ENCODE measurements around the gene EXD1.

EXD1 gene

GRCh38 chr15:41194444-41194843, 36.1 kb downstream of the EXD1 start:
- no peak overlapping the region for H3K4me3 ChIP-seq (ENCODE audit: low read depth, low read length)
- no peak for TF ChIP-seq CTCF (IDR thresholded peaks at IDR 0.05; ENCODE audit: low read depth, low read length)
- DNase-seq, result no peak
- no peaks in the 10 kb centered on the region for H3K9me3 ChIP-seq
- no peaks in the 10 kb centered on the region for H3K27me3 ChIP-seq
- no peaks in the 10 kb centered on the region for H3K36me3 ChIP-seq
- H3K4me1 ChIP-seq, result no peaks in the 10 kb centered on the region

- H3K27me3 ChIP-seq, result no peaks in the 10 kb centered on the region
- no peaks in the 10 kb centered on the region for H3K36me3 ChIP-seq
- TF ChIP-seq CTCF (IDR thresholded peaks at IDR 0.05; ENCODE audit: low read depth, low read length), result no peak
- no peak for DNase-seq
- H3K4me3 ChIP-seq (ENCODE audit: low read depth, low read length), result no peak overlapping the region
- no peaks in the 10 kb centered on the region for H3K9me3 ChIP-seq
- H3K4me1 ChIP-seq, result no peaks in the 10 kb centered on the region
Measured at GRCh38 chr15:41183581-41183980, 47.0 kb downstream of the EXD1 start.

GRCh38 chr15:41182266-41182665, 48.3 kb downstream of the EXD1 start:
- H3K4me1 ChIP-seq, result no peaks in the 10 kb centered on the region

GRCh38 chr15:41180206-41180789, 50.3 kb downstream of the EXD1 start:
- H3K4me1 ChIP-seq, result no peaks in the 10 kb centered on the region
- no peak overlapping the region for H3K4me3 ChIP-seq (ENCODE audit: low read depth, low read length)
- H3K36me3 ChIP-seq, result no peaks in the 10 kb centered on the region
- no peak for TF ChIP-seq CTCF (IDR thresholded peaks at IDR 0.05; ENCODE audit: low read depth, low read length)
- H3K9me3 ChIP-seq, result no peaks in the 10 kb centered on the region
- DNase-seq, result no peak
- H3K27me3 ChIP-seq, result no peaks in the 10 kb centered on the region

More at GRCh38 chr15:41182266-41182665, 48.3 kb downstream of the EXD1 start:
- H3K4me3 ChIP-seq (ENCODE audit: low read depth, low read length), result no peak overlapping the region
- no peak for TF ChIP-seq CTCF (IDR thresholded peaks at IDR 0.05; ENCODE audit: low read depth, low read length)
- no peak for DNase-seq
- no peaks in the 10 kb centered on the region for H3K9me3 ChIP-seq
- no peaks in the 10 kb centered on the region for H3K27me3 ChIP-seq
- H3K36me3 ChIP-seq, result no peaks in the 10 kb centered on the region

GRCh38 chr15:41169781-41170180, 60.8 kb downstream of the EXD1 start:
- H3K27me3 ChIP-seq, result no peaks in the 10 kb centered on the region
- no peaks in the 10 kb centered on the region for H3K9me3 ChIP-seq
- no peaks in the 10 kb centered on the region for H3K4me1 ChIP-seq
- H3K4me3 ChIP-seq (ENCODE audit: low read depth, low read length), result no peak overlapping the region
- no peaks in the 10 kb centered on the region for H3K36me3 ChIP-seq
- no peak for DNase-seq
- TF ChIP-seq CTCF (IDR thresholded peaks at IDR 0.05; ENCODE audit: low read depth, low read length), result no peak

- no peak for TF ChIP-seq CTCF (IDR thresholded peaks at IDR 0.05; ENCODE audit: low read depth, low read length)
- DNase-seq, result no peak
- no peaks in the 10 kb centered on the region for H3K4me1 ChIP-seq
- H3K4me3 ChIP-seq (ENCODE audit: low read depth, low read length), result no peak overlapping the region
- H3K27me3 ChIP-seq, result no peaks in the 10 kb centered on the region
- no peaks in the 10 kb centered on the region for H3K9me3 ChIP-seq
- no peaks in the 10 kb centered on the region for H3K36me3 ChIP-seq
Measured at GRCh38 chr15:41169086-41169485, 61.5 kb downstream of the EXD1 start.

Measured in BE2C (cell line).